Mucosa of rectum (tissue), 2 donors: ENCODE measurements around the gene FAM200B.
A peak's percentile ranks its signal among the peaks of the same experiment; 100 is the strongest.

Experiments used
- H3K27ac ChIP-seq, 2 donors: one replicate each; pipeline ENCODE4 v1.7.0; 2013; ENCODE audit warnings: inconsistent platforms in 2 of 2, low read depth in 2 of 2, low read length in 2 of 2
- H3K27me3 ChIP-seq, 2 donors: one replicate each; pipeline ENCODE4 v1.7.0; 2013; ENCODE audit warnings: low read length in 2 of 2; ENCODE audit not compliant: control insufficient read depth in 2 of 2, insufficient read depth in 2 of 2
- H3K36me3 ChIP-seq, 2 donors: one replicate each; pipeline ENCODE4 v1.7.0; 2013; ENCODE audit warnings: low read length in 2 of 2; ENCODE audit not compliant: control insufficient read depth in 2 of 2, insufficient read depth in 2 of 2
- H3K4me1 ChIP-seq, 2 donors: one replicate each; pipeline ENCODE4 v1.7.0; 2013; ENCODE audit warnings: low read length in 2 of 2, mild to moderate bottlenecking in 1 of 2; ENCODE audit not compliant: control insufficient read depth in 2 of 2, insufficient read depth in 2 of 2
- H3K4me3 ChIP-seq, 2 donors: one replicate each; pipeline ENCODE4 v1.7.0; 2013; ENCODE audit warnings: low read length in 2 of 2
- H3K9ac ChIP-seq, 2 donors: one replicate each; pipeline ENCODE4 v1.7.0; 2013; ENCODE audit warnings: low read length in 2 of 2, low read depth in 1 of 2, mild to moderate bottlenecking in 1 of 2
- H3K9me3 ChIP-seq, 2 donors: one replicate each; pipeline ENCODE4 v1.7.0; 2013; ENCODE audit warnings: low read length in 2 of 2; ENCODE audit not compliant: control insufficient read depth in 2 of 2
- donor health status: healthy.
- donor health status: Normal muscosa, but diverticular disease.

The FAM200B gene

GRCh38 chr4:15677507-15677988 lies 4.1 kb upstream of the FAM200B start:
- Histone ChIP-seq H3K9ac (no peak overlapping the region), H3K9me3 (no peaks in the 10 kb centered on the region), H3K4me3 (no peak overlapping the region), H3K36me3 (no peaks in the 10 kb centered on the region), H3K27ac (no peak overlapping the region), H3K4me1 (peaks cover 3 to 5% of the 10 kb centered on the region in 2 donors), H3K27me3 (no peaks in the 10 kb centered on the region)

- Histone ChIP-seq H3K9ac (peak overlapping the region; percentile 52 to 98), H3K9me3 (no peaks in the 10 kb centered on the region), H3K36me3 (peaks cover 8 to 10% of the 10 kb centered on the region in 2 donors), H3K27ac (peak overlapping the region; percentile 79 to 98), H3K27me3 (no peaks in the 10 kb centered on the region), H3K4me1 (peaks cover 3 to 11% of the 10 kb centered on the region in 2 donors), H3K4me3 (peak overlapping the region; percentile 91 to 95)
Observed at GRCh38 chr4:15681067-15681371, 608 bp upstream of the FAM200B start.

GRCh38 chr4:15682242-15683142 lies 865 bp downstream of the FAM200B start:
- no peaks in the 10 kb centered on the region for H3K27me3 ChIP-seq
- H3K9me3 ChIP-seq = no peaks in the 10 kb centered on the region
- H3K36me3 ChIP-seq = peaks cover 17 to 20% of the 10 kb centered on the region in 2 donors
- peak overlapping the region; percentile 91 to 95 for H3K4me3 ChIP-seq
- H3K27ac ChIP-seq = peak overlapping the region; percentile 94 to 98
- H3K9ac ChIP-seq = peak overlapping the region; percentile 94 to 98
- peaks cover 3 to 11% of the 10 kb centered on the region in 2 donors for H3K4me1 ChIP-seq

- peaks cover 18 to 21% of the 10 kb centered on the region in 2 donors for H3K36me3 ChIP-seq
- no peaks in the 10 kb centered on the region for H3K9me3 ChIP-seq
- peaks cover 3 to 11% of the 10 kb centered on the region in 2 donors for H3K4me1 ChIP-seq
- H3K4me3 ChIP-seq = peak overlapping the region; percentile 91 to 95
- H3K27me3 ChIP-seq = no peaks in the 10 kb centered on the region
- H3K27ac ChIP-seq = no peak overlapping the region
- no peak overlapping the region for H3K9ac ChIP-seq
Observed at GRCh38 chr4:15683143-15683495, 1.5 kb downstream of the FAM200B start.

- Histone ChIP-seq H3K27ac (no peak overlapping the region), H3K4me3 (no peak overlapping the region), H3K9me3 (no peaks in the 10 kb centered on the region), H3K27me3 (no peaks in the 10 kb centered on the region), H3K9ac (no peak overlapping the region), H3K36me3 (peaks cover 18 to 21% of the 10 kb centered on the region in 2 donors), H3K4me1 (peaks cover 3 to 11% of the 10 kb centered on the region in 2 donors)
Observed at GRCh38 chr4:15684498-15684897, 2.9 kb downstream of the FAM200B start.

GRCh38 chr4:15688051-15688450 lies 6.4 kb downstream of the FAM200B start:
- H3K4me1 ChIP-seq = peaks cover 0 to 2% of the 10 kb centered on the region in 2 donors
- H3K36me3 ChIP-seq = peaks cover 18 to 21% of the 10 kb centered on the region in 2 donors
- H3K27ac ChIP-seq = no peak overlapping the region
- H3K9ac ChIP-seq = no peak overlapping the region
- H3K27me3 ChIP-seq = no peaks in the 10 kb centered on the region
- no peaks in the 10 kb centered on the region for H3K9me3 ChIP-seq
- H3K4me3 ChIP-seq = no peak overlapping the region

GRCh38 chr4:15689540-15689939 lies 7.9 kb downstream of the FAM200B start:
- Histone ChIP-seq H3K27me3 (no peaks in the 10 kb centered on the region), H3K4me1 (no peaks in the 10 kb centered on the region), H3K27ac (no peak overlapping the region), H3K9ac (no peak overlapping the region), H3K9me3 (no peaks in the 10 kb centered on the region), H3K4me3 (no peak overlapping the region), H3K36me3 (peaks cover 17 to 19% of the 10 kb centered on the region in 2 donors)

- Histone ChIP-seq H3K4me3 (no peak overlapping the region), H3K9me3 (no peaks in the 10 kb centered on the region), H3K9ac (no peak overlapping the region), H3K27me3 (no peaks in the 10 kb centered on the region), H3K4me1 (no peaks in the 10 kb centered on the region), H3K36me3 (peaks cover 11 to 17% of the 10 kb centered on the region in 2 donors), H3K27ac (no peak overlapping the region)
Observed at GRCh38 chr4:15690020-15690809, 8.6 kb downstream of the FAM200B start.

- Histone ChIP-seq H3K9me3 (no peaks in the 10 kb centered on the region), H3K4me1 (no peaks in the 10 kb centered on the region), H3K4me3 (no peak overlapping the region), H3K27ac (no peak overlapping the region), H3K36me3 (peaks cover 7 to 8% of the 10 kb centered on the region in 2 donors), H3K9ac (no peak overlapping the region), H3K27me3 (no peaks in the 10 kb centered on the region)
Observed at GRCh38 chr4:15691346-15692135, 9.9 kb downstream of the FAM200B start.
